H9 (cell line): Measurements from ENCODE around the gene IMMP2L. TPM values are rescaled to one million over a fixed set of nuclear protein-coding genes. Genes with fewer than 3 reads are reported as not detected.

Experiments used
- DNase-seq: peaks from one replicate; pipeline ENCODE4 v3.0.0-alpha.2; 2017
- H2AFZ ChIP-seq: one replicate; pipeline ENCODE4 v1.6.1; 2013; ENCODE audit warnings: mild to moderate bottlenecking, low read length, control low read depth, moderate library complexity
- H2AK5ac ChIP-seq: 2 replicates; pipeline ENCODE4 v1.6.1; 2013; ENCODE audit warnings: low read length, control low read depth, mixed read lengths; ENCODE audit not compliant: insufficient read length
- H2BK120ac ChIP-seq: one replicate; pipeline ENCODE4 v1.6.1; 2013; ENCODE audit warnings: low read depth, mild to moderate bottlenecking, low read length, control low read depth, inconsistent platforms; ENCODE audit not compliant: poor library complexity, severe bottlenecking
- H2BK12ac ChIP-seq: 2 replicates; pipeline ENCODE4 v1.6.1; 2013; ENCODE audit warnings: low read length, control low read depth, mixed read lengths, low read depth; ENCODE audit not compliant: insufficient read length
- H2BK15ac ChIP-seq: 2 replicates; pipeline ENCODE4 v1.6.1; 2013; ENCODE audit warnings: low read depth, low read length, control low read depth
- H2BK20ac ChIP-seq: one replicate; pipeline ENCODE4 v1.6.1; 2013; ENCODE audit warnings: low read depth, mild to moderate bottlenecking, low read length, control low read depth, inconsistent platforms; ENCODE audit not compliant: poor library complexity, severe bottlenecking
- H2BK5ac ChIP-seq: 2 replicates; pipeline ENCODE4 v1.6.1; 2013; ENCODE audit warnings: low read length, control low read depth, mixed read lengths; ENCODE audit not compliant: insufficient read length
- H3K14ac ChIP-seq: 2 replicates; pipeline ENCODE4 v1.6.1; 2013; ENCODE audit warnings: low read length, control low read depth; ENCODE audit not compliant: insufficient read depth
- H3K18ac ChIP-seq: 2 replicates; pipeline ENCODE4 v1.6.1; 2013; ENCODE audit warnings: low read depth, mild to moderate bottlenecking, mixed read lengths, low read length, control low read depth; ENCODE audit not compliant: insufficient read length
- H3K23ac ChIP-seq: 2 replicates; pipeline ENCODE4 v1.6.1; 2013; ENCODE audit warnings: low read length, control low read depth, mixed read lengths, low read depth; ENCODE audit not compliant: insufficient read length
- H3K23me2 ChIP-seq: 2 replicates; pipeline ENCODE4 v1.6.1; 2013; ENCODE audit warnings: low read depth, mild to moderate bottlenecking, mixed read lengths, low read length, control low read depth; ENCODE audit not compliant: insufficient read length, poor library complexity, severe bottlenecking
- H3K27ac ChIP-seq: 2 replicates; pipeline ENCODE4 v1.5.1; 2013; ENCODE audit warnings: low read length, control low read depth, mixed read lengths, low read depth; ENCODE audit not compliant: insufficient read length
- H3K27me3 ChIP-seq: 2 replicates; pipeline ENCODE4 v1.6.1; 2013; ENCODE audit warnings: low read length, control low read depth, inconsistent platforms; ENCODE audit not compliant: insufficient read depth
- H3K4ac ChIP-seq: 2 replicates; pipeline ENCODE4 v1.6.1; 2013; ENCODE audit warnings: low read depth, mild to moderate bottlenecking, control low read depth, inconsistent platforms, low read length, moderate library complexity
- H3K4me1 ChIP-seq: 2 replicates; pipeline ENCODE4 v1.6.1; 2013; ENCODE audit warnings: low read length, control low read depth, inconsistent platforms; ENCODE audit not compliant: insufficient read depth
- H3K4me2 ChIP-seq: 2 replicates; pipeline ENCODE4 v1.6.1; 2013; ENCODE audit warnings: low read length, control low read depth, mixed read lengths; ENCODE audit not compliant: insufficient read length, insufficient read depth
- H3K56ac ChIP-seq: 2 replicates; pipeline ENCODE4 v1.6.1; 2013; ENCODE audit warnings: low read depth, mild to moderate bottlenecking, mixed read lengths, low read length, control low read depth; ENCODE audit not compliant: insufficient read length
- H3K79me1 ChIP-seq: 2 replicates; pipeline ENCODE4 v1.6.1; 2013; ENCODE audit warnings: low read depth, mild to moderate bottlenecking, moderate library complexity, low read length, control low read depth, inconsistent platforms; ENCODE audit not compliant: insufficient read depth, poor library complexity, severe bottlenecking
- H3K79me2 ChIP-seq: 2 replicates; pipeline ENCODE4 v1.6.1; 2013; ENCODE audit warnings: low read length, control low read depth, inconsistent platforms; ENCODE audit not compliant: insufficient read depth
- H3K9ac ChIP-seq: 2 replicates; pipeline ENCODE4 v1.6.1; 2013; ENCODE audit warnings: low read length, control low read depth, mixed read lengths; ENCODE audit not compliant: insufficient read length; ENCODE audit errors: extremely low read depth
- H3K9me3 ChIP-seq: one replicate; pipeline ENCODE4 v1.6.1; 2013; ENCODE audit warnings: low read depth, low read length, inconsistent platforms; ENCODE audit not compliant: control insufficient read depth
- H3T11ph ChIP-seq: one replicate; pipeline ENCODE4 v1.6.1; 2013; ENCODE audit warnings: mild to moderate bottlenecking, low read length, control low read depth, inconsistent platforms
- H4K20me1 ChIP-seq: one replicate; pipeline ENCODE4 v1.6.1; 2013; ENCODE audit not compliant: control insufficient read depth, insufficient read length, insufficient read depth
- H4K5ac ChIP-seq: 2 replicates; pipeline ENCODE4 v1.6.1; 2013; ENCODE audit warnings: low read depth, mild to moderate bottlenecking, mixed read lengths, low read length, control low read depth; ENCODE audit not compliant: insufficient read length
- H4K8ac ChIP-seq: replicated peaks from 2 replicates; pipeline ENCODE4 v1.6.1; 2013; ENCODE audit warnings: low read length, control low read depth, mixed read lengths, low read depth; ENCODE audit not compliant: insufficient read length
- H4K91ac ChIP-seq: 2 replicates; pipeline ENCODE4 v1.6.1; 2013; ENCODE audit warnings: low read depth, mild to moderate bottlenecking, moderate library complexity, mixed read lengths, low read length, control low read depth; ENCODE audit not compliant: insufficient read length
- H3K27ac Mint-ChIP-seq, 3 experiments: 2 replicates in 2 of 3; 3 replicates in 1 of 3; pipeline ENCODE4 v1.8.0; 2020 to 2021; ENCODE audit warnings: mixed read lengths in 3 of 3, mild to moderate bottlenecking in 1 of 3, moderate library complexity in 1 of 3
- H3K27me3 Mint-ChIP-seq: 2 replicates; pipeline ENCODE4 v1.8.0; 2021; ENCODE audit warnings: low read depth, mild to moderate bottlenecking, moderate library complexity, mixed read lengths
- H3K36me3 Mint-ChIP-seq, 3 experiments: 2 replicates in 2 of 3; 3 replicates in 1 of 3; pipeline ENCODE4 v1.8.0; 2020 to 2021; ENCODE audit warnings: low read depth in 3 of 3, mixed read lengths in 3 of 3; ENCODE audit not compliant: insufficient read depth in 1 of 3
- H3K4me1 Mint-ChIP-seq, 2 experiments: 2 replicates each; pipeline ENCODE4 v1.8.0; 2020; ENCODE audit warnings: mixed read lengths in 2 of 2
- H3K4me3 Mint-ChIP-seq, 2 experiments: 2 replicates in 1 of 2; 3 replicates in 1 of 2; pipeline ENCODE4 v1.8.0; 2020 to 2021; ENCODE audit warnings: mild to moderate bottlenecking in 2 of 2, mixed read lengths in 2 of 2, moderate library complexity in 1 of 2
- H3K9me3 Mint-ChIP-seq, 2 experiments: 2 replicates in 1 of 2; 3 replicates in 1 of 2; pipeline ENCODE4 v1.8.0; 2020; ENCODE audit warnings: mild to moderate bottlenecking in 2 of 2, mixed read lengths in 2 of 2, moderate library complexity in 1 of 2
- total RNA-seq: library from RNA; stranded (reverse); gene quantifications from 2 replicates; pipeline ENCODE4 v1.2.1, GENCODE V29; 2021
- TF ChIP-seq, protein P1 (sequence below): fragments of 200-600 bp; sonication (generic); conservative IDR thresholded peaks from 3 replicates; pipeline ENCODE4 v1.8.0; 2021; ENCODE audit warnings: antibody characterized with exemption, mild to moderate bottlenecking

The IMMP2L gene
- total RNA-seq, 1 experiment from 2014 or later, result 14.7 TPM

DNA sequence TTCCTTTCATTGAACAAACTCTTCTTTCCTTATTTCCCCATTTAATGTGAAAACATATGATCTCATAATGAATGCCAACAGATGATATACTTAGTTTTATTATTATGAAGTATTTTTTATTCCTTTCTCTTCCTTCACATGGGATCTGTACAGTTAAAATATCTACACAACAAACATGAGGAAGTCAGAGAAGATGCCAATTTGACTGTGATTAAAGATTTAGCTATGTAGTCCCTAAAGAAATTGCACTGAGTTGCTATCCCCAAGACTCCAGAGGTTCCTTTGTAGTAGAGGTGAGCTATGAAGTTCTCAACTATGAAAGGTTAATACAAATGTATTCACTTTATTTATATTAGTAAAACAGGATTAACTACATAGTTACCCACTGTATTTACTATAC lies 532.0 kb downstream of the IMMP2L start:
- H3K4me2 ChIP-seq, result no peak overlapping the region
- peaks cover 31 to 34% of the 10 kb centered on the region in 2 experiments for H3K4me1 Mint-ChIP-seq
- H3K4ac ChIP-seq, result no peak overlapping the region
- no peak overlapping the region for H3K27ac Mint-ChIP-seq
- H3K23ac ChIP-seq, result no peak overlapping the region
- H3K4me3 Mint-ChIP-seq, result no peak overlapping the region
- no peak overlapping the region for H3K9ac ChIP-seq
- H3K9me3 Mint-ChIP-seq, result no peaks in the 10 kb centered on the region
- H2BK120ac ChIP-seq, result no peak overlapping the region
- H4K91ac ChIP-seq, result no peak overlapping the region
- H2BK12ac ChIP-seq, result no peak overlapping the region
- H3K14ac ChIP-seq, result no peak overlapping the region
- H3K27me3 Mint-ChIP-seq, result no peaks in the 10 kb centered on the region
- H3K23me2 ChIP-seq, result no peaks in the 10 kb centered on the region
- H3K79me2 ChIP-seq, result no peaks in the 10 kb centered on the region
- no peak overlapping the region for H3K56ac ChIP-seq
- no peak overlapping the region for H2BK15ac ChIP-seq
- TF ChIP-seq, protein P1, sequence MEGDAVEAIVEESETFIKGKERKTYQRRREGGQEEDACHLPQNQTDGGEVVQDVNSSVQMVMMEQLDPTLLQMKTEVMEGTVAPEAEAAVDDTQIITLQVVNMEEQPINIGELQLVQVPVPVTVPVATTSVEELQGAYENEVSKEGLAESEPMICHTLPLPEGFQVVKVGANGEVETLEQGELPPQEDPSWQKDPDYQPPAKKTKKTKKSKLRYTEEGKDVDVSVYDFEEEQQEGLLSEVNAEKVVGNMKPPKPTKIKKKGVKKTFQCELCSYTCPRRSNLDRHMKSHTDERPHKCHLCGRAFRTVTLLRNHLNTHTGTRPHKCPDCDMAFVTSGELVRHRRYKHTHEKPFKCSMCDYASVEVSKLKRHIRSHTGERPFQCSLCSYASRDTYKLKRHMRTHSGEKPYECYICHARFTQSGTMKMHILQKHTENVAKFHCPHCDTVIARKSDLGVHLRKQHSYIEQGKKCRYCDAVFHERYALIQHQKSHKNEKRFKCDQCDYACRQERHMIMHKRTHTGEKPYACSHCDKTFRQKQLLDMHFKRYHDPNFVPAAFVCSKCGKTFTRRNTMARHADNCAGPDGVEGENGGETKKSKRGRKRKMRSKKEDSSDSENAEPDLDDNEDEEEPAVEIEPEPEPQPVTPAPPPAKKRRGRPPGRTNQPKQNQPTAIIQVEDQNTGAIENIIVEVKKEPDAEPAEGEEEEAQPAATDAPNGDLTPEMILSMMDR, result no peak
- no peak overlapping the region for H3T11ph ChIP-seq
- no peak overlapping the region for H4K5ac ChIP-seq
- H4K20me1 ChIP-seq, result no peaks in the 10 kb centered on the region
- H2AFZ ChIP-seq, result no peak overlapping the region
- H3K27ac ChIP-seq, result no peak overlapping the region
- DNase-seq, result no peak
- no peak overlapping the region for H3K18ac ChIP-seq
- no peak overlapping the region for H2BK20ac ChIP-seq
- H2BK5ac ChIP-seq, result no peak overlapping the region
- H3K4me1 ChIP-seq, result no peaks in the 10 kb centered on the region
- no peaks in the 10 kb centered on the region for H3K36me3 Mint-ChIP-seq
- H3K9me3 ChIP-seq, result no peaks in the 10 kb centered on the region
- no peak overlapping the region for H4K8ac ChIP-seq
- H3K79me1 ChIP-seq, result no peaks in the 10 kb centered on the region
- H3K27me3 ChIP-seq, result no peaks in the 10 kb centered on the region
- H2AK5ac ChIP-seq, result no peak overlapping the region
